ENCODE data around the gene ZC3H11A.

GRCh38 chr1:203828503-203828902 lies 33.1 kb downstream of the ZC3H11A start:
- TF ChIP-seq POLR2AphosphoS5 (IDR thresholded peaks at IDR 0.05; ENCODE audit: low read depth) (no peak), CTCF (IDR thresholded peaks at IDR 0.05; ENCODE audit: insufficient read depth, low read length) (no peak), GABPA (IDR thresholded peaks at IDR 0.05; ENCODE audit: low read depth) (no peak), REST (IDR thresholded peaks at IDR 0.05; ENCODE audit: insufficient replicate concordance, low read depth) (no peak), SPI1 (IDR thresholded peaks at IDR 0.05; ENCODE audit: borderline replicate concordance, low read depth) (no peak)

Data from HL-60 (cell line).